ENCODE data around the gene MATCAP1. TPM values are rescaled to one million over a fixed set of nuclear protein-coding genes. Genes with fewer than 3 reads are reported as not detected.
A peak's percentile ranks its signal among the peaks of the same experiment; 100 is the strongest.

Gene MATCAP1
- total and polyA plus RNA-seq, 11 donors, result 4.1 to 21.6 (median 11.1) TPM

DNA sequence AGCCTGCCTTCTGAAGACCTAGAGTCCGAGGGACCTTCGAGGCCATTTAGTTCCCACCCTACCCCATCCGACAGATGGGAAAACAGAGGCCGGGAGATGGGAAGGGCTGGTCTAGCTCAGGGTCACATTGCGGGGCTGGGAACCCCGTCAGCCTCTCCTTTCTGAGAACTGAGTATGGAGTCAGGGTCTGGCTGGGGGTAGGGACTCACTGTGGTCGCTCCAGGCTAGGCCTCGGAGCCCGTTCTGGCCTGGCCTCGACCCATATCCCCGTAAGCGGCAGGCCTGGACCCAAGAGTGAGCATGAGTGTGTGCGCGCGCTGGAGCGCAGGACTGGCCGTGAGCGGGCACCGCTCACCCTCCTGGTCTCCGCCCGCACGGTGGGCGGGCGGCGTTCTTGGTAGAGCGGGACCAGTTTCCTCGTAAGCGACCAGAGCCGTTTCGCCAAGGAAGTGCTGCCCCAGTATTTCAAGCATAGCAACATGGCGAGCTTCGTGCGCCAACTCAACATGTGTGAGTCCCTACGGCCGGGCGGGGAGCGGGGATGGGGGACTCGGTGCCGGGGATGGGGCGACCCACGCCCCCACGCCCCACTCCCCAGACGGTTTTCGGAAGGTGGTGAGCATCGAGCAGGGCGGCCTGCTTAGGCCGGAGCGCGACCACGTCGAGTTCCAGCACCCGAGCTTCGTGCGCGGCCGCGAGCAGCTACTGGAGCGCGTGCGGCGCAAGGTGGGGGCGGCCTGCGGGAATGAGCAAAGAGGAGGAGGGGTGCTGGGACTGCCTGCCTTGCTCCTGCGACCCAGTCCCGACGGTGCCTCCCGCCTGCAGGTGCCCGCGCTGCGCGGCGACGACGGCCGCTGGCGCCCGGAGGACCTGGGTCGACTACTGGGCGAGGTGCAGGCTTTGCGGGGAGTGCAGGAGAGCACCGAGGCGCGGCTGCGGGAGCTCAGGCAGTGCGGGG, 18.4 kb downstream of the MATCAP1 start:
- ATAC-seq, result no peak
- Histone ChIP-seq H3K27me3 (peaks cover 0 to 64% (median 7%) of the 10 kb centered on the region in 9 donors), H3K4me1 (peaks cover 0 to 69% (median 58%) of the 10 kb centered on the region in 12 donors), H3K9me3 (no peaks in the 10 kb centered on the region), H3K36me3 (no peaks in the 10 kb centered on the region), H3K4me3 (peak overlapping the region in 10 of 12 donors; percentile 13 to 63 (median 52)), H3K27ac (peak overlapping the region in 10 of 12 donors; percentile 47 to 86 (median 74))
- DNase-seq, result peak in 1 of 5 donors; percentile 53
- WGBS, 4 donors, result 21 to 41% (median 31%) methylated on average over 55 to 85 of the region's 85 CpGs
- intact Hi-C loops (cut with DNase I), result no loop called here
- TF ChIP-seq, protein P1, sequence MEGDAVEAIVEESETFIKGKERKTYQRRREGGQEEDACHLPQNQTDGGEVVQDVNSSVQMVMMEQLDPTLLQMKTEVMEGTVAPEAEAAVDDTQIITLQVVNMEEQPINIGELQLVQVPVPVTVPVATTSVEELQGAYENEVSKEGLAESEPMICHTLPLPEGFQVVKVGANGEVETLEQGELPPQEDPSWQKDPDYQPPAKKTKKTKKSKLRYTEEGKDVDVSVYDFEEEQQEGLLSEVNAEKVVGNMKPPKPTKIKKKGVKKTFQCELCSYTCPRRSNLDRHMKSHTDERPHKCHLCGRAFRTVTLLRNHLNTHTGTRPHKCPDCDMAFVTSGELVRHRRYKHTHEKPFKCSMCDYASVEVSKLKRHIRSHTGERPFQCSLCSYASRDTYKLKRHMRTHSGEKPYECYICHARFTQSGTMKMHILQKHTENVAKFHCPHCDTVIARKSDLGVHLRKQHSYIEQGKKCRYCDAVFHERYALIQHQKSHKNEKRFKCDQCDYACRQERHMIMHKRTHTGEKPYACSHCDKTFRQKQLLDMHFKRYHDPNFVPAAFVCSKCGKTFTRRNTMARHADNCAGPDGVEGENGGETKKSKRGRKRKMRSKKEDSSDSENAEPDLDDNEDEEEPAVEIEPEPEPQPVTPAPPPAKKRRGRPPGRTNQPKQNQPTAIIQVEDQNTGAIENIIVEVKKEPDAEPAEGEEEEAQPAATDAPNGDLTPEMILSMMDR (IDR thresholded peaks at IDR 0.05), result no peak
- TF ChIP-seq POLR2A (IDR thresholded peaks at IDR 0.05), result no peak

DNA sequence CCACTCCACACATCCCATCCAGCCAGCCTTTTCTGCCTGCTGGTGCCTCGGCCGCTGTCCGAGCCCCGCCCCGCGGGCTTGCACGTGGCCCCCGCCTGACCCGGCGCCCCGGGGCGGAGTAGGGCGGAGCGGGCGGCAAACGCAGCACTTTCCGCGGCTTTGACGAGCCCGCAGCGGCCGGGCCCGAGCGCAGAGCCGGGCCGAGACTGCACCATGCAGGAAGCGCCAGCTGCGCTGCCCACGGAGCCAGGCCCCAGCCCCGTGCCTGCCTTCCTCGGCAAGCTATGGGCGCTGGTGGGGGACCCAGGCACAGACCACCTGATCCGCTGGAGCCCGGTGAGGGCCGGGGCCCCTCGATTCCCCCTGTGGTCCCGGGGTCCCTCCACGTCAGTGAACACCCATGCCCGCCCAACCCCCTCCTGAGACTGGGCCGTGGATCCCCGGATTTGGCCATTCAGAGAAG, 19.1 kb downstream of the MATCAP1 start, which contains the start of gene HSF4:
Gene HSF4, plus strand, starts transcription at position 147 of the 463 bp plus-strand sequence. Its CDS starts 67 bp downstream, at position 214.
- Histone ChIP-seq H3K27ac (peak within 1 kb of the TSS; percentile 60 to 86 (median 78)), H3K4me3 (peak within 1 kb of the TSS; percentile 10 to 63 (median 50)), H3K9me3 (no peaks in the 10 kb centered on the region), H3K4me1 (peaks cover 0 to 68% (median 53%) of the 10 kb centered on the region in 12 donors), H3K36me3 (no peaks in the 10 kb centered on the region), H3K27me3 (peaks cover 0 to 64% (median 7%) of the 10 kb centered on the region in 9 donors)
- WGBS, 4 donors, result 2 to 3% (median 3%) methylated on average over 19 to 41 of the region's 41 CpGs
- intact Hi-C loops (cut with DNase I), result no loop called here
- TF ChIP-seq, protein P1 (IDR thresholded peaks at IDR 0.05), result no peak
- peak in 1 of 2 donors; percentile 59 for TF ChIP-seq POLR2A (IDR thresholded peaks at IDR 0.05)
- ATAC-seq (peak; percentile 16 to 48 (median 39)), DNase-seq (peak; percentile 71 to 84 (median 73))

- no peaks in the 10 kb centered on the region for H3K36me3 ChIP-seq
- peaks cover 0 to 68% (median 50%) of the 10 kb centered on the region in 12 donors for H3K4me1 ChIP-seq
- no peaks in the 10 kb centered on the region for H3K9me3 ChIP-seq
- 2 to 5% (median 4%) methylated on average over 27 to 33 of the region's 34 CpGs for WGBS, 4 donors
- H3K4me3 ChIP-seq, result peak overlapping the region in 11 of 12 donors; percentile 13 to 63 (median 52)
- H3K27me3 ChIP-seq, result peaks cover 0 to 64% (median 7%) of the 10 kb centered on the region in 9 donors
- no peak for TF ChIP-seq POLR2A (IDR thresholded peaks at IDR 0.05)
- intact Hi-C loops (cut with DNase I), result no loop called here
- peak in 1 of 5 donors; percentile 69 for DNase-seq
- H3K27ac ChIP-seq, result peak overlapping the region; percentile 59 to 86 (median 78)
- peak in 2 of 4 donors; percentile 2 to 10 for ATAC-seq
Observed at GRCh38 chr16:67163999-67164558, 19.7 kb downstream of the MATCAP1 start.

DNA sequence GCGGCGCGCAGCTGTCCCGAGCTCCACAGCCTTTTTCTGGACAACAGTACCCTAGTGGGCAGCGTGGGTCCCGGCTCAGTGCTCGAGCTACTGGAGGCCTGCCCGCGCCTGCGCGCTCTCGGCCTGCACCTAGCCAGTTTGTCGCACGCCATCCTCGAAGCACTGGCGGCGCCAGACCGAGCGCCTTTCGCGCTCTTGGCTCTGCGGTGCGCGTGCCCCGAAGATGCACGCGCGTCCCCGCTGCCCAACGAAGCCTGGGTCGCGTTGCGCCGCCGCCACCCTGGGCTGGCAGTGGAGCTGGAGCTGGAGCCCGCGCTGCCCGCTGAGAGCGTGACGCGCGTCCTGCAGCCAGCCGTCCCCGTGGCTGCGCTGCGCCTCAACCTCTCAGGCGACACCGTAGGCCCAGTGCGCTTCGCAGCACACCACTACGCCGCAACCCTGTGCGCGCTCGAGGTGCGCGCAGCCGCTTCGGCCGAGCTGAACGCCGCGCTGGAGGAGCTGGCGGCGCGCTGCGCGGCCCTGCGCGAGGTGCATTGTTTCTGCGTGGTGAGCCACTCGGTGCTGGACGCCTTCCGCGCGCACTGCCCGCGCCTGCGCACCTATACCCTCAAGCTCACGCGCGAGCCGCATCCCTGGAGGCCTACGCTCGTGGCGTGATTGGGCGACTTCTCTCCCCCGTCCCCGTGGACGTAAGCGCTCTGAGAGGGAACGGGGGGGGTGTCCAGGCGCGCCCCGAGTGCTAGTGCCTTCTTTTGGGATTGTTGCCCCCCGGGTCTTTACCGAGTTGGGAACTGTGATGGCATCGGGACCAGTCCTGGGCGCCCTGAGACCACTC, 20.4 kb downstream of the MATCAP1 start:
- intact Hi-C loops (cut with DNase I), result no loop called here
- Histone ChIP-seq H3K36me3 (no peaks in the 10 kb centered on the region), H3K4me1 (peaks cover 0 to 67% (median 53%) of the 10 kb centered on the region in 12 donors), H3K27me3 (peaks cover 0 to 60% (median 7%) of the 10 kb centered on the region in 9 donors), H3K4me3 (peak overlapping the region in 11 of 12 donors; percentile 13 to 63 (median 52)), H3K27ac (peak overlapping the region; percentile 59 to 86 (median 78)), H3K9me3 (no peaks in the 10 kb centered on the region)
- peak in 1 of 2 donors; percentile 31 for TF ChIP-seq POLR2A (IDR thresholded peaks at IDR 0.05)
- TF ChIP-seq, protein P1 (IDR thresholded peaks at IDR 0.05), result peak in 1 of 12 donors; percentile 4
- 0 to 17% (median 6%) methylated on average over 35 to 99 of the region's 99 CpGs for WGBS, 4 donors
- DNase-seq (peak in 4 of 5 donors; percentile 60 to 78 (median 70)), ATAC-seq (peak; percentile 4 to 47 (median 12))

All from heart left ventricle (tissue), 16 donors.